H9 (cell line): ENCODE data around the gene LTK. TPM values are rescaled to one million over a fixed set of nuclear protein-coding genes. Genes with fewer than 3 reads are reported as not detected.

Experiments
- DNase-seq: peaks from one replicate; pipeline ENCODE4 v3.0.0-alpha.2; 2017
- H2AFZ ChIP-seq: one replicate; pipeline ENCODE4 v1.6.1; 2013; ENCODE audit warnings: mild to moderate bottlenecking, low read length, control low read depth, moderate library complexity
- H2AK5ac ChIP-seq: 2 replicates; pipeline ENCODE4 v1.6.1; 2013; ENCODE audit warnings: low read length, control low read depth, mixed read lengths; ENCODE audit not compliant: insufficient read length
- H2BK120ac ChIP-seq: one replicate; pipeline ENCODE4 v1.6.1; 2013; ENCODE audit warnings: low read depth, mild to moderate bottlenecking, low read length, control low read depth, inconsistent platforms; ENCODE audit not compliant: poor library complexity, severe bottlenecking
- H2BK12ac ChIP-seq: 2 replicates; pipeline ENCODE4 v1.6.1; 2013; ENCODE audit warnings: low read length, control low read depth, mixed read lengths, low read depth; ENCODE audit not compliant: insufficient read length
- H2BK15ac ChIP-seq: 2 replicates; pipeline ENCODE4 v1.6.1; 2013; ENCODE audit warnings: low read depth, low read length, control low read depth
- H2BK20ac ChIP-seq: one replicate; pipeline ENCODE4 v1.6.1; 2013; ENCODE audit warnings: low read depth, mild to moderate bottlenecking, low read length, control low read depth, inconsistent platforms; ENCODE audit not compliant: poor library complexity, severe bottlenecking
- H2BK5ac ChIP-seq: 2 replicates; pipeline ENCODE4 v1.6.1; 2013; ENCODE audit warnings: low read length, control low read depth, mixed read lengths; ENCODE audit not compliant: insufficient read length
- H3K14ac ChIP-seq: 2 replicates; pipeline ENCODE4 v1.6.1; 2013; ENCODE audit warnings: low read length, control low read depth; ENCODE audit not compliant: insufficient read depth
- H3K18ac ChIP-seq: 2 replicates; pipeline ENCODE4 v1.6.1; 2013; ENCODE audit warnings: low read depth, mild to moderate bottlenecking, mixed read lengths, low read length, control low read depth; ENCODE audit not compliant: insufficient read length
- H3K23ac ChIP-seq: 2 replicates; pipeline ENCODE4 v1.6.1; 2013; ENCODE audit warnings: low read length, control low read depth, mixed read lengths, low read depth; ENCODE audit not compliant: insufficient read length
- H3K23me2 ChIP-seq: 2 replicates; pipeline ENCODE4 v1.6.1; 2013; ENCODE audit warnings: low read depth, mild to moderate bottlenecking, mixed read lengths, low read length, control low read depth; ENCODE audit not compliant: insufficient read length, poor library complexity, severe bottlenecking
- H3K27ac ChIP-seq: 2 replicates; pipeline ENCODE4 v1.5.1; 2013; ENCODE audit warnings: low read length, control low read depth, mixed read lengths, low read depth; ENCODE audit not compliant: insufficient read length
- H3K27me3 ChIP-seq: 2 replicates; pipeline ENCODE4 v1.6.1; 2013; ENCODE audit warnings: low read length, control low read depth, inconsistent platforms; ENCODE audit not compliant: insufficient read depth
- H3K4ac ChIP-seq: 2 replicates; pipeline ENCODE4 v1.6.1; 2013; ENCODE audit warnings: low read depth, mild to moderate bottlenecking, control low read depth, inconsistent platforms, low read length, moderate library complexity
- H3K4me1 ChIP-seq: 2 replicates; pipeline ENCODE4 v1.6.1; 2013; ENCODE audit warnings: low read length, control low read depth, inconsistent platforms; ENCODE audit not compliant: insufficient read depth
- H3K4me2 ChIP-seq: 2 replicates; pipeline ENCODE4 v1.6.1; 2013; ENCODE audit warnings: low read length, control low read depth, mixed read lengths; ENCODE audit not compliant: insufficient read length, insufficient read depth
- H3K56ac ChIP-seq: 2 replicates; pipeline ENCODE4 v1.6.1; 2013; ENCODE audit warnings: low read depth, mild to moderate bottlenecking, mixed read lengths, low read length, control low read depth; ENCODE audit not compliant: insufficient read length
- H3K79me1 ChIP-seq: 2 replicates; pipeline ENCODE4 v1.6.1; 2013; ENCODE audit warnings: low read depth, mild to moderate bottlenecking, moderate library complexity, low read length, control low read depth, inconsistent platforms; ENCODE audit not compliant: insufficient read depth, poor library complexity, severe bottlenecking
- H3K79me2 ChIP-seq: 2 replicates; pipeline ENCODE4 v1.6.1; 2013; ENCODE audit warnings: low read length, control low read depth, inconsistent platforms; ENCODE audit not compliant: insufficient read depth
- H3K9ac ChIP-seq: 2 replicates; pipeline ENCODE4 v1.6.1; 2013; ENCODE audit warnings: low read length, control low read depth, mixed read lengths; ENCODE audit not compliant: insufficient read length; ENCODE audit errors: extremely low read depth
- H3K9me3 ChIP-seq: one replicate; pipeline ENCODE4 v1.6.1; 2013; ENCODE audit warnings: low read depth, low read length, inconsistent platforms; ENCODE audit not compliant: control insufficient read depth
- H3T11ph ChIP-seq: one replicate; pipeline ENCODE4 v1.6.1; 2013; ENCODE audit warnings: mild to moderate bottlenecking, low read length, control low read depth, inconsistent platforms
- H4K20me1 ChIP-seq: one replicate; pipeline ENCODE4 v1.6.1; 2013; ENCODE audit not compliant: control insufficient read depth, insufficient read length, insufficient read depth
- H4K5ac ChIP-seq: 2 replicates; pipeline ENCODE4 v1.6.1; 2013; ENCODE audit warnings: low read depth, mild to moderate bottlenecking, mixed read lengths, low read length, control low read depth; ENCODE audit not compliant: insufficient read length
- H4K8ac ChIP-seq: replicated peaks from 2 replicates; pipeline ENCODE4 v1.6.1; 2013; ENCODE audit warnings: low read length, control low read depth, mixed read lengths, low read depth; ENCODE audit not compliant: insufficient read length
- H4K91ac ChIP-seq: 2 replicates; pipeline ENCODE4 v1.6.1; 2013; ENCODE audit warnings: low read depth, mild to moderate bottlenecking, moderate library complexity, mixed read lengths, low read length, control low read depth; ENCODE audit not compliant: insufficient read length
- H3K27ac Mint-ChIP-seq, 3 experiments: 2 replicates in 2 of 3; 3 replicates in 1 of 3; pipeline ENCODE4 v1.8.0; 2020 to 2021; ENCODE audit warnings: mixed read lengths in 3 of 3, mild to moderate bottlenecking in 1 of 3, moderate library complexity in 1 of 3
- H3K27me3 Mint-ChIP-seq: 2 replicates; pipeline ENCODE4 v1.8.0; 2021; ENCODE audit warnings: low read depth, mild to moderate bottlenecking, moderate library complexity, mixed read lengths
- H3K36me3 Mint-ChIP-seq, 3 experiments: 2 replicates in 2 of 3; 3 replicates in 1 of 3; pipeline ENCODE4 v1.8.0; 2020 to 2021; ENCODE audit warnings: low read depth in 3 of 3, mixed read lengths in 3 of 3; ENCODE audit not compliant: insufficient read depth in 1 of 3
- H3K4me1 Mint-ChIP-seq, 2 experiments: 2 replicates each; pipeline ENCODE4 v1.8.0; 2020; ENCODE audit warnings: mixed read lengths in 2 of 2
- H3K4me3 Mint-ChIP-seq, 2 experiments: 2 replicates in 1 of 2; 3 replicates in 1 of 2; pipeline ENCODE4 v1.8.0; 2020 to 2021; ENCODE audit warnings: mild to moderate bottlenecking in 2 of 2, mixed read lengths in 2 of 2, moderate library complexity in 1 of 2
- H3K9me3 Mint-ChIP-seq, 2 experiments: 2 replicates in 1 of 2; 3 replicates in 1 of 2; pipeline ENCODE4 v1.8.0; 2020; ENCODE audit warnings: mild to moderate bottlenecking in 2 of 2, mixed read lengths in 2 of 2, moderate library complexity in 1 of 2
- WGBS: extraction: QIAGEN DNeasy Blood & Tissue Kit; methylation state at CpG from one replicate; pipeline ENCODE4 v1.1.7; 2013; ENCODE audit warnings: missing lambda C conversion rate, low lambda C conversion rate, mixed read lengths; ENCODE audit not compliant: insufficient read length; ENCODE audit errors: extremely low coverage; 5-methylcytosine and 5-hydroxymethylcytosine counted together
- total RNA-seq: library from RNA; stranded (reverse); gene quantifications from 2 replicates; pipeline ENCODE4 v1.2.1, GENCODE V29; 2021
- TF ChIP-seq, protein P1 (sequence below): fragments of 200-600 bp; sonication (generic); conservative IDR thresholded peaks from 3 replicates; pipeline ENCODE4 v1.8.0; 2021; ENCODE audit warnings: antibody characterized with exemption, mild to moderate bottlenecking

LTK gene
- total RNA-seq, 1 experiment from 2014 or later, result 0.31 TPM

DNA sequence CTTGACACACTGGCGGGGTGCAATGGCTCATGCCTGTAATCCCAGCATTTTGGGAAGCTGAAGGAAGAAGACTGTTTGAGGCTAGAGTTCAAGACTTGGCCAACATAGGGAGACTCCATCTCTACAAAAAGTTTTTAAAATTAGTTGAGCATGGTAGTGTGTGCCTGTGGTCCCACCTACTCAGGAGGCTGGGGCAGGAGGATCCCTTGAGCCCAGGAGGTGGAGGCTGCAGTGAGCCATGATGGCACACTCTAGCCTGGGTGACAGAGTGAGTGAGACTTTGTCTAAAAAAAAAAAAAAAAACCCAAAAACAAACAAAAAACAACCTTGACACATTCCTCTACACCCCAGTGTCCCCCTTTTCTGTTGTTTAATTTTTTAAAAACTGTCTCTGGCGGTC, 24.0 kb downstream of the LTK start:
- Histone ChIP-seq H3K4me1 (no peaks in the 10 kb centered on the region), H4K5ac (no peak overlapping the region), H3K23ac (no peak overlapping the region), H2BK20ac (no peak overlapping the region), H3K14ac (no peak overlapping the region), H3K18ac (no peak overlapping the region), H4K20me1 (no peaks in the 10 kb centered on the region), H3K27me3 (peaks cover 26% of the 10 kb centered on the region; the same call in 1 of the 2 replicates), H2BK12ac (no peak overlapping the region), H3K23me2 (peaks cover 16% of the 10 kb centered on the region), H2BK15ac (no peak overlapping the region), H3K79me2 (no peaks in the 10 kb centered on the region), H4K91ac (no peak overlapping the region), H2AK5ac (no peak overlapping the region), H2BK5ac (no peak overlapping the region), H3T11ph (no peak overlapping the region), H3K56ac (no peak overlapping the region), H3K4me2 (no peak overlapping the region), H3K4ac (no peak overlapping the region), H2AFZ (no peak overlapping the region), H3K9ac (no peak overlapping the region), H4K8ac (no peak overlapping the region), H3K79me1 (no peaks in the 10 kb centered on the region), H3K9me3 (no peaks in the 10 kb centered on the region), H2BK120ac (no peak overlapping the region), H3K27ac (no peak overlapping the region)
- DNase-seq, result no peak
- peaks cover 49% of the 10 kb centered on the region for H3K27me3 Mint-ChIP-seq
- H3K4me3 Mint-ChIP-seq, result no peak overlapping the region; a peak in 1 of 5 replicates
- TF ChIP-seq, protein P1, sequence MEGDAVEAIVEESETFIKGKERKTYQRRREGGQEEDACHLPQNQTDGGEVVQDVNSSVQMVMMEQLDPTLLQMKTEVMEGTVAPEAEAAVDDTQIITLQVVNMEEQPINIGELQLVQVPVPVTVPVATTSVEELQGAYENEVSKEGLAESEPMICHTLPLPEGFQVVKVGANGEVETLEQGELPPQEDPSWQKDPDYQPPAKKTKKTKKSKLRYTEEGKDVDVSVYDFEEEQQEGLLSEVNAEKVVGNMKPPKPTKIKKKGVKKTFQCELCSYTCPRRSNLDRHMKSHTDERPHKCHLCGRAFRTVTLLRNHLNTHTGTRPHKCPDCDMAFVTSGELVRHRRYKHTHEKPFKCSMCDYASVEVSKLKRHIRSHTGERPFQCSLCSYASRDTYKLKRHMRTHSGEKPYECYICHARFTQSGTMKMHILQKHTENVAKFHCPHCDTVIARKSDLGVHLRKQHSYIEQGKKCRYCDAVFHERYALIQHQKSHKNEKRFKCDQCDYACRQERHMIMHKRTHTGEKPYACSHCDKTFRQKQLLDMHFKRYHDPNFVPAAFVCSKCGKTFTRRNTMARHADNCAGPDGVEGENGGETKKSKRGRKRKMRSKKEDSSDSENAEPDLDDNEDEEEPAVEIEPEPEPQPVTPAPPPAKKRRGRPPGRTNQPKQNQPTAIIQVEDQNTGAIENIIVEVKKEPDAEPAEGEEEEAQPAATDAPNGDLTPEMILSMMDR, result no peak
- no peak overlapping the region for H3K27ac Mint-ChIP-seq
- no peaks in the 10 kb centered on the region; a peak in 1 of 7 replicates for H3K36me3 Mint-ChIP-seq
- H3K4me1 Mint-ChIP-seq, result peaks cover 6 to 8% of the 10 kb centered on the region in 2 experiments
- H3K9me3 Mint-ChIP-seq, result no peaks in the 10 kb centered on the region; a peak in 2 of 5 replicates
- no CpG with 5 or more reads among the region's 2 CpGs for WGBS
